Trophoblast cell (in vitro differentiated cells and primary cell): Measurements from ENCODE around the gene WDR82.

Source experiments
- DNase-seq, 2 donors: peaks; one replicate each; pipeline ENCODE4 v3.0.0-alpha.2; 2016
- H2AFZ ChIP-seq: 2 replicates; pipeline ENCODE4 v1.6.1; 2013; ENCODE audit warnings: low read length, moderate library complexity, mild to moderate bottlenecking; ENCODE audit not compliant: insufficient read depth, poor library complexity
- H2AK5ac ChIP-seq: 2 replicates; pipeline ENCODE4 v1.6.1; 2013; ENCODE audit warnings: mild to moderate bottlenecking, low read length
- H2BK120ac ChIP-seq: 2 replicates; pipeline ENCODE4 v1.6.1; 2013; ENCODE audit warnings: low read length, mild to moderate bottlenecking, moderate library complexity; ENCODE audit not compliant: insufficient read depth, poor library complexity
- H2BK12ac ChIP-seq: 2 replicates; pipeline ENCODE4 v1.6.1; 2013; ENCODE audit warnings: mild to moderate bottlenecking, low read length, moderate library complexity
- H2BK5ac ChIP-seq: 2 replicates; pipeline ENCODE4 v1.6.1; 2013; ENCODE audit warnings: low read length, low read depth, moderate library complexity, mild to moderate bottlenecking; ENCODE audit not compliant: poor library complexity
- H3K14ac ChIP-seq: 2 replicates; pipeline ENCODE4 v1.6.1; 2013; ENCODE audit warnings: mild to moderate bottlenecking, low read length
- H3K18ac ChIP-seq: 2 replicates; pipeline ENCODE4 v1.6.1; 2013; ENCODE audit warnings: mild to moderate bottlenecking, low read length
- H3K23ac ChIP-seq: 2 replicates; pipeline ENCODE4 v1.6.1; 2013; ENCODE audit warnings: low read length
- H3K27ac ChIP-seq: 2 replicates; pipeline ENCODE4 v1.5.1; 2013; ENCODE audit warnings: low read depth, mild to moderate bottlenecking, inconsistent platforms, low read length, moderate library complexity
- H3K27me3 ChIP-seq: 2 replicates; pipeline ENCODE4 v1.6.1; 2013; ENCODE audit warnings: inconsistent platforms, mild to moderate bottlenecking, low read length, moderate library complexity; ENCODE audit not compliant: insufficient read depth
- H3K36me3 ChIP-seq, 2 experiments: 1 replicate in 1 of 2; 2 replicates in 1 of 2; pipeline ENCODE4 v1.6.1; 2013; ENCODE audit warnings: low read length in 2 of 2, mild to moderate bottlenecking in 2 of 2, moderate library complexity in 1 of 2; ENCODE audit not compliant: insufficient read depth in 2 of 2, control insufficient read depth in 1 of 2
- H3K4ac ChIP-seq: 2 replicates; pipeline ENCODE4 v1.6.1; 2013; ENCODE audit warnings: low read depth, mild to moderate bottlenecking, low read length, moderate library complexity
- H3K4me1 ChIP-seq, 2 experiments: 1 replicate in 1 of 2; 2 replicates in 1 of 2; pipeline ENCODE4 v1.6.1; 2013; ENCODE audit warnings: low read length in 2 of 2, mild to moderate bottlenecking in 2 of 2, moderate library complexity in 1 of 2; ENCODE audit not compliant: insufficient read depth in 2 of 2, control insufficient read depth in 1 of 2
- H3K4me2 ChIP-seq: 2 replicates; pipeline ENCODE4 v1.6.1; 2013; ENCODE audit warnings: inconsistent platforms, mild to moderate bottlenecking, low read length, moderate library complexity
- H3K4me3 ChIP-seq: 2 replicates; pipeline ENCODE4 v1.5.1; 2013; ENCODE audit warnings: mild to moderate bottlenecking, low read depth, low read length, inconsistent platforms
- H3K79me1 ChIP-seq: one replicate; pipeline ENCODE4 v1.6.1; 2013; ENCODE audit warnings: low read length
- H3K79me2 ChIP-seq: 2 replicates; pipeline ENCODE4 v1.6.1; 2013; ENCODE audit warnings: low read length, mild to moderate bottlenecking; ENCODE audit not compliant: control insufficient read depth, insufficient read depth, poor library complexity
- H3K9ac ChIP-seq: 2 replicates; pipeline ENCODE4 v1.6.1; 2013; ENCODE audit warnings: mild to moderate bottlenecking, low read length
- H3K9me3 ChIP-seq: 2 replicates; pipeline ENCODE4 v1.6.1; 2013; ENCODE audit warnings: low read depth, mild to moderate bottlenecking, control low read depth, inconsistent platforms, low read length; ENCODE audit not compliant: insufficient read depth
- H4K12ac ChIP-seq: 2 replicates; pipeline ENCODE4 v1.6.1; 2013; ENCODE audit warnings: low read depth, mild to moderate bottlenecking, low read length, moderate library complexity
- H4K8ac ChIP-seq: 2 replicates; pipeline ENCODE4 v1.6.1; 2013; ENCODE audit warnings: low read depth, mild to moderate bottlenecking, low read length, moderate library complexity
- H4K91ac ChIP-seq: one replicate; pipeline ENCODE4 v1.6.1; 2013; ENCODE audit warnings: low read depth, mild to moderate bottlenecking, low read length, moderate library complexity
- WGBS: extraction: QIAGEN DNeasy Blood & Tissue Kit; methylation state at CpG from one replicate; pipeline ENCODE4 v1.1.7; 2013; ENCODE audit warnings: missing lambda C conversion rate; ENCODE audit not compliant: insufficient read length, insufficient coverage; ENCODE audit errors: extremely low coverage; 5-methylcytosine and 5-hydroxymethylcytosine counted together

Gene WDR82

GRCh38 chr3:52238193-52238760 is 40.2 kb downstream of the WDR82 start:
- Histone ChIP-seq H3K27ac (no peak overlapping the region), H3K27me3 (no peaks in the 10 kb centered on the region), H3K4ac (no peak overlapping the region), H2BK12ac (no peak overlapping the region), H3K79me2 (peaks cover 7% of the 10 kb centered on the region), H4K8ac (no peak overlapping the region), H3K18ac (no peak overlapping the region), H2BK120ac (no peak overlapping the region), H3K23ac (no peak overlapping the region), H2AK5ac (no peak overlapping the region), H2BK5ac (no peak overlapping the region), H3K79me1 (peaks cover 12% of the 10 kb centered on the region), H3K14ac (peak overlapping the region; percentile 14), H3K9me3 (peaks cover 4% of the 10 kb centered on the region), H4K12ac (no peak overlapping the region), H3K4me1 (peaks cover 14 to 21% of the 10 kb centered on the region in 2 experiments), H3K4me2 (peak overlapping the region; percentile 94), H3K4me3 (peak overlapping the region; percentile 97), H4K91ac (no peak overlapping the region), H2AFZ (no peak overlapping the region), H3K9ac (peak overlapping the region; percentile 54), H3K36me3 (peaks cover 14 to 16% of the 10 kb centered on the region in 2 experiments)
- DNase-seq: no peak
- no CpG with 5 or more reads among the region's 11 CpGs for WGBS

GRCh38 chr3:52237657-52238172 is 40.7 kb downstream of the WDR82 start:
- WGBS: no CpG with 5 or more reads among the region's 8 CpGs
- peak overlapping the region; percentile 45 for H2AK5ac ChIP-seq

GRCh38 chr3:52237006-52237656 is 41.3 kb downstream of the WDR82 start:
- Histone ChIP-seq H3K9me3 (peaks cover 4% of the 10 kb centered on the region), H3K4me3 (no peak overlapping the region), H2BK12ac (peak overlapping the region; percentile 6), H3K14ac (peak overlapping the region; percentile 34), H2BK120ac (peak overlapping the region; percentile 29), H3K9ac (peak overlapping the region; percentile 11), H4K91ac (peak overlapping the region; percentile 31), H3K36me3 (peaks cover 17 to 19% of the 10 kb centered on the region in 2 experiments), H3K79me2 (peaks cover 7% of the 10 kb centered on the region), H2AFZ (peak overlapping the region; percentile 9), H3K4me2 (peak overlapping the region; percentile 94), H3K27ac (peak overlapping the region; percentile 9), H4K12ac (peak overlapping the region; percentile 38), H2BK5ac (no peak overlapping the region), H2AK5ac (peak overlapping the region; percentile 81), H3K79me1 (peaks cover 12% of the 10 kb centered on the region), H3K4ac (peak overlapping the region; percentile 8), H4K8ac (peak overlapping the region; percentile 39), H3K18ac (peak overlapping the region; percentile 12), H3K27me3 (no peaks in the 10 kb centered on the region), H3K23ac (no peak overlapping the region), H3K4me1 (peaks cover 14 to 21% of the 10 kb centered on the region in 2 experiments)
- WGBS: no CpG with 5 or more reads among the region's 6 CpGs
- no peak for DNase-seq

More at GRCh38 chr3:52237657-52238172, 40.7 kb downstream of the WDR82 start:
- Histone ChIP-seq H3K79me1 (peaks cover 12% of the 10 kb centered on the region), H3K79me2 (peaks cover 7% of the 10 kb centered on the region), H4K12ac (no peak overlapping the region), H2AFZ (no peak overlapping the region), H3K14ac (no peak overlapping the region), H2BK12ac (no peak overlapping the region), H3K4me3 (no peak overlapping the region), H4K8ac (peak overlapping the region; percentile 39), H2BK120ac (no peak overlapping the region), H3K27me3 (no peaks in the 10 kb centered on the region), H3K4me2 (peak overlapping the region; percentile 94), H3K4me1 (peaks cover 14 to 21% of the 10 kb centered on the region in 2 experiments), H3K4ac (peak overlapping the region; percentile 42), H4K91ac (peak overlapping the region; percentile 4), H3K27ac (peak overlapping the region; percentile 16), H2BK5ac (peak overlapping the region; percentile 5), H3K9me3 (peaks cover 4% of the 10 kb centered on the region), H3K9ac (no peak overlapping the region), H3K18ac (peak overlapping the region; percentile 37), H3K36me3 (peaks cover 14 to 18% of the 10 kb centered on the region in 2 experiments), H3K23ac (no peak overlapping the region)
- DNase-seq: peak; percentile 49

GRCh38 chr3:52236424-52236886 is 42.0 kb downstream of the WDR82 start:
- Histone ChIP-seq H3K4me1 (peaks cover 14 to 21% of the 10 kb centered on the region in 2 experiments), H3K36me3 (peaks cover 20 to 25% of the 10 kb centered on the region in 2 experiments), H3K4me3 (no peak overlapping the region), H3K23ac (no peak overlapping the region), H3K27ac (no peak overlapping the region), H4K12ac (no peak overlapping the region), H3K79me2 (peaks cover 7% of the 10 kb centered on the region), H3K4me2 (no peak overlapping the region), H3K18ac (no peak overlapping the region), H3K9me3 (peaks cover 4% of the 10 kb centered on the region), H2AK5ac (no peak overlapping the region), H3K9ac (no peak overlapping the region), H3K27me3 (no peaks in the 10 kb centered on the region), H4K91ac (no peak overlapping the region), H2AFZ (no peak overlapping the region), H2BK5ac (no peak overlapping the region), H3K79me1 (peaks cover 12% of the 10 kb centered on the region), H2BK12ac (no peak overlapping the region), H4K8ac (no peak overlapping the region), H3K4ac (no peak overlapping the region), H2BK120ac (no peak overlapping the region), H3K14ac (no peak overlapping the region)
- no CpG with 5 or more reads among the region's 5 CpGs for WGBS
- no peak for DNase-seq
